Psoas muscle (tissue), 8 donors: ENCODE results near the gene CCDC172. TPM values are rescaled to one million over a fixed set of nuclear protein-coding genes. Genes with fewer than 3 reads are reported as not detected.

Experiments used
- ATAC-seq, 4 donors: fragments of 200-7000 bp; cut with Tn5 transposase; one replicate each; pipeline ENCODE4 v1.9.1; 2020; ENCODE audit warnings: moderate library complexity in 3 of 4, mild to moderate bottlenecking in 2 of 4
- DNase-seq, 2 donors: peaks; one replicate each; pipeline ENCODE4 v3.0.0-alpha.2; 2020
- H3K27ac ChIP-seq: fragments of 200-600 bp; one replicate; pipeline ENCODE4 v1.8.0; 2022
- H3K27me3 ChIP-seq, 3 donors: fragments of 200-600 bp in 1 of 3; one replicate each; pipeline versions ENCODE4 v1.6.1 to v1.8.0; 2013 to 2022; ENCODE audit warnings: low read length in 2 of 3, mild to moderate bottlenecking in 2 of 3, moderate library complexity in 1 of 3; ENCODE audit not compliant: insufficient read depth in 3 of 3
- H3K36me3 ChIP-seq, 2 donors: fragments of 200-600 bp in 1 of 2; one replicate each; pipeline versions ENCODE4 v1.6.1 to v1.8.0; 2013 to 2022; ENCODE audit warnings: low read depth in 1 of 2, mild to moderate bottlenecking in 1 of 2, moderate library complexity in 1 of 2; ENCODE audit not compliant: insufficient read depth in 1 of 2
- H3K4me1 ChIP-seq: fragments of 200-600 bp; one replicate; pipeline ENCODE4 v1.8.0; 2022
- H3K4me3 ChIP-seq: fragments of 200-600 bp; one replicate; pipeline ENCODE4 v1.8.0; 2022; ENCODE audit warnings: mild to moderate bottlenecking
- H3K9me3 ChIP-seq: fragments of 200-600 bp; one replicate; pipeline ENCODE4 v1.8.0; 2022
- WGBS, 3 donors: extraction: QIAGEN DNeasy Blood & Tissue Kit; methylation state at CpG; one replicate each; pipeline versions ENCODE4 v1.1.6 to v1.1.7; 2013; 5-methylcytosine and 5-hydroxymethylcytosine counted together
- intact Hi-C, 2 donors: fragments of 100-400 bp; cut with DNase I; formaldehyde crosslinking; loops; one replicate each; pipeline versions ENCODE4 v1.11.0 to v1.14.2; 2022
- polyA plus RNA-seq, 3 donors: library from polyadenylated mRNA; stranded (reverse); fragments of 200-250 nt; gene quantifications; one replicate each; pipeline ENCODE4 v1.2.3, GENCODE V29; 2013
- total RNA-seq, 4 donors: library from RNA; stranded (reverse); fragmentation: NEBNext Ultra II Directional in 2 of 4; extraction: Animal tissue kit (Norgen Biotek cat#: 25700) in 2 of 4; gene quantifications; one replicate each; pipeline versions ENCODE4 v1.2.1 to v1.2.4, GENCODE V29; 2021 to 2023
- TF ChIP-seq, protein P1 (sequence below): fragments of 200-600 bp; IDR thresholded peaks from one replicate; pipeline ENCODE4 v1.8.0; 2022; ENCODE audit warnings: antibody characterized with exemption
- donor health status: healthy with polysubstance abuse.
- donor health status: DM: no; HTN: no; CAD: no; lungs with moderate emphysema.
- donor health status: Bipolar disorder and iron deficiency.
- donor health status: healthy.
- donor health status: DM: yes; HTN: yes; CAD: no.
- donor health status: DM: no; HTN: no; CAD: no.
- donor health status: DM: no; HTN: no; CAD: no.
- donor health status: DM: yes; HTN: yes; CAD: no.

The CCDC172 gene
- total and polyA plus RNA-seq, 7 donors = not detected

DNA sequence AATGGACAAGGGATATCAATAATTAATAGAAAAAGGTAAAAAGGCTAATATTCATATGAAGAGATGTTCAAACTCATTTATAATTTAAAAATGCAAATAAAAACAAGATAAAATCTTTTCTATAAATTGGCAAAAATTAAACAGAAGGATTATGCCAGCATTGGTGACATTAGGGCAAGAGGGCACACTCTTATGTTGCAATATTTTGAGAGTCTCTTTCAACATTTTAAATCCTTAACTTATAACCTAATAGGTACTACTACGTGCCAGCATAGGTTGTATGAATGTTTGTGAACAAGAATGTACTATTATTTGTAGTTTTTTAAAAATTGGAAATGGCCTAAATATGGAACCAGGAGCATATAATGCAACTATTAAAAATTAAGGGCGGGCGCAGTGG, 78.6 kb downstream of the CCDC172 start:
- no peak overlapping the region for H3K4me3 ChIP-seq
- no peaks in the 10 kb centered on the region for H3K9me3 ChIP-seq
- H3K4me1 ChIP-seq = no peaks in the 10 kb centered on the region
- TF ChIP-seq, protein P1, sequence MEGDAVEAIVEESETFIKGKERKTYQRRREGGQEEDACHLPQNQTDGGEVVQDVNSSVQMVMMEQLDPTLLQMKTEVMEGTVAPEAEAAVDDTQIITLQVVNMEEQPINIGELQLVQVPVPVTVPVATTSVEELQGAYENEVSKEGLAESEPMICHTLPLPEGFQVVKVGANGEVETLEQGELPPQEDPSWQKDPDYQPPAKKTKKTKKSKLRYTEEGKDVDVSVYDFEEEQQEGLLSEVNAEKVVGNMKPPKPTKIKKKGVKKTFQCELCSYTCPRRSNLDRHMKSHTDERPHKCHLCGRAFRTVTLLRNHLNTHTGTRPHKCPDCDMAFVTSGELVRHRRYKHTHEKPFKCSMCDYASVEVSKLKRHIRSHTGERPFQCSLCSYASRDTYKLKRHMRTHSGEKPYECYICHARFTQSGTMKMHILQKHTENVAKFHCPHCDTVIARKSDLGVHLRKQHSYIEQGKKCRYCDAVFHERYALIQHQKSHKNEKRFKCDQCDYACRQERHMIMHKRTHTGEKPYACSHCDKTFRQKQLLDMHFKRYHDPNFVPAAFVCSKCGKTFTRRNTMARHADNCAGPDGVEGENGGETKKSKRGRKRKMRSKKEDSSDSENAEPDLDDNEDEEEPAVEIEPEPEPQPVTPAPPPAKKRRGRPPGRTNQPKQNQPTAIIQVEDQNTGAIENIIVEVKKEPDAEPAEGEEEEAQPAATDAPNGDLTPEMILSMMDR = no peak
- 91 to 95% (median 92%) methylated on average over 3 of the region's 3 CpGs for WGBS, 3 donors
- no peaks in the 10 kb centered on the region for H3K36me3 ChIP-seq
- ATAC-seq (no peak), DNase-seq (no peak)
- H3K27me3 ChIP-seq = no peaks in the 10 kb centered on the region
- no peak overlapping the region for H3K27ac ChIP-seq
- intact Hi-C loops = no loop called here

DNA sequence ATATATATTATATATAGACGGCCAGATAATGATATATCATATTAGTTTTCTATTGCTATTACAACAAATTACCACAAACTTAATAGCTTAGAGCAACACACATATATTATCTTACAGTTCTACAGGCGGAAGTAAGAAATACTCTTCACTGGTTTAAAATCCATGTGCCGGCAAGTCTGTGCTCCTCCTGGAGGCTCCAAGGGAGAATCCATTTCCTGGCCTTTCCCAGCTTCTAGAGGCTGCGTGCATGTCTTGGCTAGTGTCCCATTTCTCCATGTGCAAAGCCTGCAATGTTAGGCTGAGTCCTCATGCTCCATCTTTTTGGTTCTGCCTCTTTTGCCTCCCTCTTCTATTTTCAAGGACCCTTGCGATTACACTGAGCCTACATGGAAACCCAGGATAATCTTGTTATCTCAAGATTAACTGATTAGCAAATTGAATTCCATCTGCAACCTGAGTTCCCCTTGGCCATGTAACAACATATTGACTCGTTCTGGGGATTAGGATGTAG, 79.5 kb downstream of the CCDC172 start:
- DNase-seq (no peak), ATAC-seq (no peak)
- Histone ChIP-seq H3K9me3 (no peaks in the 10 kb centered on the region), H3K4me1 (no peaks in the 10 kb centered on the region), H3K4me3 (no peak overlapping the region), H3K27me3 (no peaks in the 10 kb centered on the region), H3K27ac (no peak overlapping the region), H3K36me3 (no peaks in the 10 kb centered on the region)
- intact Hi-C loops = no loop called here
- WGBS, 3 donors = 61 to 72% (median 65%) methylated on average over 6 of the region's 6 CpGs
- TF ChIP-seq, protein P1 = no peak

DNA sequence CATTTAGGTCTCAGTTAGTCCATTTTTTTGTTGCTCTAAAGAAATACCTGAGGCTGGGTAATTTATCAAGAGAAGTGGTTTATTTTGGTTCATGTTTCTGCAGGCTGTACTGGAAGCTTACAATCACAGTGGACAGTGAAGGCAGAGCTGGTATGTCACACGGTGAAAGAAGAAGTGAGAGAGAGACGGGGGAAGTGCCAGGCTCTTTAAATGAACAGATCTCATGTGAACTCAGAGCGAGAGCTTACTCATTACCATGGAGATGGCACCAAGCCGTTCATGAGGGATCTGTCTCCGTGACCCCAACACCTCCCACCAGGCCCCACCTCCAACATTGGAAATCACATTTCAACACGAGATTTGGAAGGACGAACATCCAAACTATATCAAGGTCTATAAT, 84.5 kb downstream of the CCDC172 start:
- no peaks in the 10 kb centered on the region for H3K4me1 ChIP-seq
- DNase-seq = no peak
- H3K27ac ChIP-seq = no peak overlapping the region
- 41 to 47% (median 44%) methylated on average over 7 of the region's 7 CpGs for WGBS, 3 donors
- TF ChIP-seq, protein P1 = no peak
- intact Hi-C loops = no loop called here
- H3K4me3 ChIP-seq = no peak overlapping the region
- H3K27me3 ChIP-seq = no peaks in the 10 kb centered on the region
- no peaks in the 10 kb centered on the region for H3K9me3 ChIP-seq
- no peak for ATAC-seq
- H3K36me3 ChIP-seq = no peaks in the 10 kb centered on the region

DNA sequence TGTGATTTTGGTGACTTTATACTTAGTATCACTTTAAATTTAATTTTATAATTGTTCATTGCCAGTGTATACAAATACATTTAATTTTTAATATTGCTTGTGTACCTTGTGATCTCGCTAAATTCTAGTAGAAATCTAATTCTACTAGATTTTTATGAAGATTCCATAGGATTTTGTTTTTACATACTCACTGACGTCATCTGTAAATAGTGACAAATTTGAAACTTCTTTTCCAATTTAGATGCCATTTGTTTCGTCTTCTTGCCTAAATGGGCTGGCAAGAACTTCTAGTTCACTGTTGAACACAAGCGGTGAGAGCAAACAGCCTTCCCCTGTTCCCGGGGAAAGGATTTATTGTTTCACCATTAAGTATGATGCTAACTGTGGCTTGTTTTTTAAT, 86.1 kb downstream of the CCDC172 start:
- TF ChIP-seq, protein P1 = no peak
- H3K36me3 ChIP-seq = no peaks in the 10 kb centered on the region
- H3K4me3 ChIP-seq = no peak overlapping the region
- H3K9me3 ChIP-seq = no peaks in the 10 kb centered on the region
- H3K4me1 ChIP-seq = no peaks in the 10 kb centered on the region
- no peak overlapping the region for H3K27ac ChIP-seq
- 64 to 81% (median 66%) methylated on average over 5 of the region's 5 CpGs for WGBS, 3 donors
- intact Hi-C loops = no loop called here
- H3K27me3 ChIP-seq = no peaks in the 10 kb centered on the region
- no peak for ATAC-seq
- DNase-seq = no peak

DNA sequence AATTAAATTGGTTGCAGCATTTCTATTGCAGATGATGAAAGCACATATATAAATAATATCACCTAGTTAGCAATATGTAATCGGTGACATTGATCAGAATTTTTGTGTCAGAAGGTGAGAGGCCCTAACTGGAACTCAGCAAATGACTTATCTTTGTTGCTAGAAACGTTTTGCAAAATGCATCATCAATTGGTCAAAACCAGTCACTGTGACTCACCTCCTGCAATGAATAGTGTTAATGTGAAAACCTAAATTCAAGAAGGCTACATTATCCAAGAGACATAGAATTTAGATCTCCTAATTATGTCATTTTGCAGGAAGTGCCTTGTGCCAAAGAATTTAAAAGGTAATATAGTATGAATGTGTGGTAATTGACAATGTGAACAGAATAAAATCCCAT, 93.6 kb downstream of the CCDC172 start:
- no peaks in the 10 kb centered on the region for H3K9me3 ChIP-seq
- no peak overlapping the region for H3K27ac ChIP-seq
- intact Hi-C loops = no loop called here
- 51 to 62% (median 56%) methylated on average over 2 of the region's 2 CpGs for WGBS, 3 donors
- H3K27me3 ChIP-seq = no peaks in the 10 kb centered on the region
- ATAC-seq (no peak), DNase-seq (no peak)
- H3K4me1 ChIP-seq = no peaks in the 10 kb centered on the region
- H3K4me3 ChIP-seq = no peak overlapping the region
- no peaks in the 10 kb centered on the region for H3K36me3 ChIP-seq
- TF ChIP-seq, protein P1 = no peak
